Suppressor macrophage (primary cell): ENCODE data around the gene KDSR.
"Not testable (repeated sequence)": the region's sequence is repeated elsewhere in the genome, so short reads cannot be mapped to it uniquely, and the experiment has no call there.

ENCODE experiments used
- DNase-seq, 4 experiments: peaks; one replicate each; pipeline ENCODE4 v3.0.0-alpha.2; 2020 to 2022

KDSR gene

DNA sequence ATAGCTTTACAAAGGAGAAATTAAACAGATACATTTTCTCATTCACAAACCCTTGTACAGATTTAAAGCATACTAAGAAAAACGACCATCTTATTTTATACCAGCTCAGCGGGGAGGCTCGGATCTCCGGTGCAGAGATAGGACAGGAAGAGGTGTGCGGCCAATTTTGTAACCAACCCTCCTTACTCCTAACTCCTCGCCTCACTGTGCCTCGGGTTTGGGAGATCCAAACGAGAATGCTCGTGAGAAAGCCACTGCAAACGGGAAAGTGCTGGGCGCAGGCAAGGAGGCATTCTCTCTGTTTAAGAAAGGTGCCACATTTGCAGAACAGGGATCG, 1.2 kb downstream of the KDSR start:
- DNase-seq = peak in 2 of 4 experiments; percentile 4 to 10

- DNase-seq = peak in 3 of 4 experiments; percentile 9 to 25 (median 19)
Observed at GRCh38 chr18:63363951-63364350, 3.1 kb downstream of the KDSR start.

- not testable (repeated sequence) for DNase-seq
Observed at GRCh38 chr18:63363420-63363819, 3.6 kb downstream of the KDSR start.

DNA sequence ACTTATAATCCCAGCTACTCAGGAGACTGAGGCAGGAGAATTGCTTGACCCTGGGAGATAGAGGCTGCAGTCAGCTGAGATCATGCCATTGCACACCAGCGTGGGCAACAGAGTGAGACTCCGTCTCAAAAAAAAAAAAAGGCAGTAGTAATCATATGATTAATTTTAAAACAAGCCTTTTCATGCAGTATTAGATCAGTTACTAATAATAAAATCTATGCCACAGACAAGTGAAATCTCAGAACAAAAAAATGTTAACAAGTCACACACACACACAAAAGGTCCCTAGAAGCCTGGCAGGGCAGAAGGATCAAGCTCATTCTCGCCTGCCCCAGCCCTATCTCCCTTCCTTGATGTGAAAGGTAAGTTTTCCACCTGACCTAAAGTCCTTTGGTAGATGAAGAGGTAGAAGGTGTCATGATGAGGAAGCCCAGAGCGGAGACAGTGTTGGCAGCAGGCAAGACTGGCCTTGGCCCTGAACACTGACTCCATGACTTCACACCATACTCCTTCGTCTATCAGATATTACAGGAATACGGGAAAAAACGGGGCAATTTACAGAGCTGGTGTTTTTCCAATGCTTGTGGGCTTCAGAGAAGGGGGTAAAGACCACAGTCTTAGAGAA, 10.6 kb downstream of the KDSR start:
- DNase-seq = no peak

- no peak for DNase-seq
Observed at GRCh38 chr18:63350230-63350629, 16.8 kb downstream of the KDSR start.

DNA sequence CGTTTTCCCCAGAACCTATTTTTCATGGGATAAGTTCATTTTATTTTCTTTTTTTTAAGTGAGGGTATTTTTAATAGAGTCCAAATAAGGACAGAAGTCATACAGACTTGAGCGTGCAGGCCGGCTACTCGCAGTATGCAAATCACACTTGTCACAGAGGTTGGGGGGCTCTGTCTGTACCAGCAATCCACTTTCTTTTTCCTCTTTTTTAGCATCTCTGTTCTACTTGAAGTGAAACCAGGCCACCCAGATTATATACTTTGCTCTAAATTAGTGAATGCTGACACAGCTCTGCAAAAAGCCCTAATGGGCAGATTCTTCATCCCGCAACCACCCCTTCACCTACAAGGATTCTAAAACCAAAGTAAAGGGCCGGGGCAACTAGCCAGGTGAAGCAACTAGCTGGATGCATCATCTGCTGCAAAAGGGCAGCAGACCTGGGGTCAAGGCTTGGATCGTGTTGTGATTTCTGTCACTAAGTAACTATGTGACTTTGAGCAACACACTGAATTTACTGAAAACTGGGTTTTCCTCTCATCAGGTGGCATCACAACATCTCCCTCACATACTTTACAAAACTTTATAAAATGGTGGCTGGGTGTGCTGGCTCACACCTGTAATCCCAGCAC, 18.4 kb downstream of the KDSR start:
- DNase-seq = no peak

DNA sequence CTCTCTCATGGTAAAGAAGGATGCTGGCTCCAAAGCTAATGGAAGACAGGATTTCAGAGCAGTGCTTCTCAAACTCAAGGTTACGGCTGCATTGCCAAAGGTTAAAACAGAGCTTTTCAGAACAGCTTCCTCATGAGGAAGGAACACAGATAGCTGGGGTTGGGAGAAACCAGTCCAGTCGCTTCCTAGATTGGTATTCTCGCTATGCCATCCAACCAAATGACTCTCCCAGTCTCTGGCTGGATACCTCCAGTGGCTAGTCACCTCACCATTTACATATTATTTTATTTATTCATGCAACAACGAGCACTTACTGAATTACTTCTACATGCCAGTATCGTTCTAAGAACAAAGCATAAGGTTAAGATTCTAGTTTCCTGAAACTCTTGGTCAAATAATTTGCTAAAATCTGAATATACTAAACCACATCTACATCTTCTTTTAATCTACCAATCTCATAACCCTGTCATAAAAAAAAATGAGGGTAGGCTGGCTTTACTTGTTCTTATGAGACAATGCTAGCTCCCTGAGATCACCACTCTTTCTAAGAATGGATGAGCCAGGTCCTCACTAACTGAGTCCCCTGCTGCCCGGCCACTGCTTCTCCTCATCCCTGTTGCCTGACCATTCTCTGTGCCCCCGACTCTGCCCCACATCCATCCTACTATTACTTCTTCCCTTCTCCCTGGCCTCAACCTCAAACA, 20.4 kb downstream of the KDSR start:
- DNase-seq = no peak

DNA sequence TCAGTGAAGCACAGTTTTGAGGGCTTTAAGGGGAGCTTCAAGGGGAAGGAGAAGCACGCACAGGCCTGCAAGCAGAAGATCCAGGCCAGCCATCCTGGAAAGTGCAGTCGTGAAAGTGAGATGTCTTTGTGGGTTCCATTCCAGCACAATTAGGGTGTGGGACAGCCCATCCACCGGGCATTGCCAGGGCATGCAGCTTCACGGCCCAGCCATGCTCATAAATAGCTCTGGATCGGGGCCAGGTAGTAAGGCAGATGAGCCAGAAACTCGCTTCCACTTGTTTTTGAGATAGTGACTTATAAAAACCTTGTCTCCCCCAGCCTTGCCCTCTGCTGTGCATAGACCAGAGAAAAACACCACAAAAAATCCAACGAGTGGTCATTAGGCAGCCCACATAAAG, 21.0 kb downstream of the KDSR start:
- no peak for DNase-seq

GRCh38 chr18:63344918-63345317, 22.1 kb downstream of the KDSR start:
- no peak for DNase-seq

- DNase-seq = no peak
Observed at GRCh38 chr18:63344263-63344662, 22.7 kb downstream of the KDSR start.

- DNase-seq = peak in 3 of 4 experiments; percentile 31 to 42 (median 35)
Observed at GRCh38 chr18:63342206-63342605, 24.8 kb downstream of the KDSR start.

DNA sequence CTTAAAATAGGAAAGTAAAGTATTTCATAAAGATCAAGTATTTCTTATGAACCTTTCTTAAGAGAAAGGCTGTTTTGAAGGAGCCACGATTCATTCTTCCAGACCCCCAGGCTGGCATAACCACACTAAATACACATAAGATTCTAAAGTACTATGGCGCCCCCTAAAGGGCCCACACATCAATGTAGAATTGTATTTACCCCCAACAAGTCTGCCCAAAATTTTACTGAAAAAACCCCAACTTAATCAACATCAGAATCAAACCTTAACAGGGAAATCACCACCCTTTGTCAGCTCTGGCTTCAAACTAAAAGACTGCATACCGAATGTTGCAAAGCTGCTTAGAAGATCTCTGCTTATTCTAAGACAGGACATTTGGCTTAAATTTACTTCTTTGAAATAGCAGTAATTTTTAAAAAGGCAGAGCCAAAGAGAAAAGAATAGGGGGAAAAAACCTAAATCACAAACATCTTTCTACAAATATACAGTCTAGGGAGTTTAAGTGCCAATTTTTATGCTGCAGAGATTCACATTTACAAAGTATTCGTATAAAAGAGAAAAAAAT, 27.0 kb downstream of the KDSR start:
- DNase-seq = peak; percentile 15 to 67 (median 58)

- DNase-seq = no peak
Observed at GRCh38 chr18:63336366-63337099, 30.5 kb downstream of the KDSR start.

- no peak for DNase-seq
Observed at GRCh38 chr18:63331105-63331504, 35.9 kb downstream of the KDSR start.

DNA sequence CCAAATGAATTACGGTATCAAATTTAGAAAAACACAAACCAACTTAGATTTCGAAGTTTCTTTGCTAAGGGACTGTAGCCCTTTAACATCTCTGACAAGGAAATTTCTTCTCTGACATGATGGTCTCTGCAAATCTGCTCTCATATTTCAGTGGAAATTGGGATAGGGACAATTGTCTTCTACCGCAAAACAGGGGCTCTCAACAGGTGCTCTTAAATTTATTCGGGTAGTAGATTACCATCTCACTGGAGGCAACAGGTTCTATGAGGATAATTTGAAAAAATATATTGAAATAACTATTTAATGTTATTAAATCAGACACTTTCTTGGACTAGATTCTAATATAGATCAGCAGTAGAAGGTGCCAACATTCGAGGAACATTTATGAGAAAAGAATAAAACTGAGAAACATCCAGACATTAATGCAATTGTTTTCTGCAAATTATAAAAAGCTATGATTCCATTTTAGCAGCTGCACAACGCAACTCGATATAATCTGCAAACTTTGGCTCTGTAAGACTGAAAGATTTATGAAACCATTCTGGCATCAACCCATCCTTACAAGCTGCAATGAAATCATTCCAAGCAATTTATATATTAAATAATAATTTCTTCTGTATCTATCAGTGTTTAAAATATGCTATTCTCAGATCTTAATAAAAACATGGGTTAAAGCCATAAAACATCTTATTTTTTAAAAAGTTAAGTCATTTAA, 37.4 kb downstream of the KDSR start:
- DNase-seq = no peak

DNA sequence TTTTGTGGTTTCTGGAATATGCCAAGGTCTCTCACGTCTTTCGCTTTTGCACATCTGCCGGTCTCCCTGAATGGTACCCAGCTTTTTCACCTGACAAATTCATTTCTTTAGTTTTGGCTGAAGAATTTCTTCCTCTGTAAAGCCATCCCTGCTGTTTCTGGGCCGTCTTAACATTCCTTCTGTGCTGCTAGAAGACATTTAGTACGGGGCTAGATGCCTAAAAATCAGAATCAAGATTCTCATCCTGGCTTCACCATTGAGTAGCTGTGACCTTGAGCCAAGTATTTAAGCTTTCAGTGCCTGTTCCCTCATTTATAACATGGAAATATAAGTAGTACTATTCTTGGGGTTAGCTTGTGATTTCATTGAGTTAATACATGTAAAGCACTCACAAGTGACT, 41.0 kb downstream of the KDSR start:
- DNase-seq = no peak

DNA sequence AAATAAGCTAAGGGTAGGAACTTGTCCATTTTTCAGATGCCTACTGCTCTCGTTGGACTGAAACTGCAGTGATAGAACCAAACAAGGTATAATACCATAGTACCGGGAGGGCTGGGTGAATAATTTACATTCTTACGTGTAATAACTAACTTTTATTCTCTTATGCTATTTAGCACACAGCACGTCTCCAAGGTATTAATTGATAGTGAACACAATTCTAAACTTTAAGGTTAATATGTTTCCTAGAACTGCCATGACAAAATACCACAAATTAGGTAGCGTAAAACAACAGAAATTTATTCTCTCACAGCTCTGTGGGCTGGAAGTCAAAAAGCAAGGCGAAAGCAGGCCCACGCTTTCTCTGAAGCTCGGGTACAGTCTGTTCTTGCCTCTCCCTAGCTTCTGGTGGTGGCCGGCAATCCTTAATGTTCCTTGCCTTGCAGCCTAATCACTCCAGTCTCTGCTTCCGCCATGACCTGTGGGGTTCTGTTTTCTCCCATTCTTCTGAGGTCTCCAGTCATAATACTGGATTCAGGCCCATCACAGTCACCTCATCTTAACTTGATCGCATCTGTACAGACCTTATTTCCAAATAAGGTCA, 41.8 kb downstream of the KDSR start:
- no peak for DNase-seq

GRCh38 chr18:63322908-63323634, 43.9 kb downstream of the KDSR start:
- DNase-seq = peak; percentile 72 to 89 (median 75)

- DNase-seq = peak; percentile 30 to 79 (median 53)
Observed at GRCh38 chr18:63322206-63322605, 44.8 kb downstream of the KDSR start.

DNA sequence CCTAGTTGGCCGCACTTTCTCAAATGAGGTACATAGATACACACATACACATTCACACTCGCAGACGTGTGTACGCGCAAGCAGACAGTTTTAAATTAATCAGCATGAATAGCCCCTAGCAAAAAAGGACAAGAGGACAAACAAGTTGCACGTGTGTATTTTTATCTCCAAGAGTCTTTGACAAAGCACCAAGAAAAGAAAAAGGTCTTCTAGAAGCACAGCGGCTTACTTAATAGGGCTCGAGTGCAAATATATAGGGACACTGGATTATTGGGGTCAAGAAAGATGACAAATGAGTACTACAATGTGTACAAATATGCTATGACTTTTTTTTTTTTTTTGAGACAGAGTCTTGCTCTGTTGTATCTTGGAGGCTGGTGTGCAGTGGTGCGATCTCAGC, 45.7 kb downstream of the KDSR start:
- no peak for DNase-seq

- no peak for DNase-seq
Observed at GRCh38 chr18:63320975-63321265, 46.1 kb downstream of the KDSR start.
